ENCODE measurements around the gene LCE7A. TPM values are rescaled to one million over a fixed set of nuclear protein-coding genes. Genes with fewer than 3 reads are reported as not detected.

The LCE7A gene, protein sequence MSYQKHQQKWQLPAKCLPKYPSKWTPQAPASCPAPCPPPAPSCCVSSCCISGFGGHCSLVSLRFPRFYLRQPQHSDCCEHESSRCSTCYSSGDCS
- not detected for total RNA-seq

- H3K27me3 ChIP-seq (ENCODE audit: insufficient read depth, low read length) = no peaks in the 10 kb centered on the region
- H3K4me1 ChIP-seq (ENCODE audit: insufficient read depth, low read length) = no peaks in the 10 kb centered on the region
- H3K4me3 ChIP-seq (ENCODE audit: low read length) = no peak within 1 kb of the TSS
- H3K9me3 ChIP-seq (ENCODE audit: low read depth, low read length) = no peaks in the 10 kb centered on the region
Observed at GRCh38 chr1:152859696-152860095, at the start of gene LCE7A. TSS of gene LCE7A (plus strand) at chr1:152859996. CDS start at chr1:152860698, 702 bp downstream.

- H3K4me3 ChIP-seq (ENCODE audit: low read length) = no peak overlapping the region
- H3K4me1 ChIP-seq (ENCODE audit: insufficient read depth, low read length) = no peaks in the 10 kb centered on the region
- no peaks in the 10 kb centered on the region for H3K27me3 ChIP-seq (ENCODE audit: insufficient read depth, low read length)
Observed at GRCh38 chr1:152811050-152811449, 48.7 kb upstream of the LCE7A start.

GRCh38 chr1:152811671-152812070 lies 48.1 kb upstream of the LCE7A start, which contains the start of gene LCE1B:
TSS of gene LCE1B (plus strand) at chr1:152811971. CDS start at chr1:152812447, 476 bp downstream.
- H3K9me3 ChIP-seq (ENCODE audit: low read depth, low read length) = no peaks in the 10 kb centered on the region
- no peaks in the 10 kb centered on the region for H3K27me3 ChIP-seq (ENCODE audit: insufficient read depth, low read length)
- H3K4me3 ChIP-seq (ENCODE audit: low read length) = no peak within 1 kb of the TSS
- no peaks in the 10 kb centered on the region for H3K4me1 ChIP-seq (ENCODE audit: insufficient read depth, low read length)

More at GRCh38 chr1:152811050-152811449, 48.7 kb upstream of the LCE7A start:
- H3K9me3 ChIP-seq (ENCODE audit: low read depth, low read length) = no peaks in the 10 kb centered on the region

GRCh38 chr1:152817309-152817708 lies 42.5 kb upstream of the LCE7A start:
- no peaks in the 10 kb centered on the region for H3K27me3 ChIP-seq (ENCODE audit: insufficient read depth, low read length)
- no peaks in the 10 kb centered on the region for H3K9me3 ChIP-seq (ENCODE audit: low read depth, low read length)
- no peaks in the 10 kb centered on the region for H3K4me1 ChIP-seq (ENCODE audit: insufficient read depth, low read length)
- H3K4me3 ChIP-seq (ENCODE audit: low read length) = no peak overlapping the region

- no peaks in the 10 kb centered on the region for H3K9me3 ChIP-seq (ENCODE audit: low read depth, low read length)
- H3K27me3 ChIP-seq (ENCODE audit: insufficient read depth, low read length) = no peaks in the 10 kb centered on the region
- H3K4me1 ChIP-seq (ENCODE audit: insufficient read depth, low read length) = no peaks in the 10 kb centered on the region
- H3K4me3 ChIP-seq (ENCODE audit: low read length) = no peak overlapping the region
Observed at GRCh38 chr1:152823294-152823693, 36.5 kb upstream of the LCE7A start.

DNA sequence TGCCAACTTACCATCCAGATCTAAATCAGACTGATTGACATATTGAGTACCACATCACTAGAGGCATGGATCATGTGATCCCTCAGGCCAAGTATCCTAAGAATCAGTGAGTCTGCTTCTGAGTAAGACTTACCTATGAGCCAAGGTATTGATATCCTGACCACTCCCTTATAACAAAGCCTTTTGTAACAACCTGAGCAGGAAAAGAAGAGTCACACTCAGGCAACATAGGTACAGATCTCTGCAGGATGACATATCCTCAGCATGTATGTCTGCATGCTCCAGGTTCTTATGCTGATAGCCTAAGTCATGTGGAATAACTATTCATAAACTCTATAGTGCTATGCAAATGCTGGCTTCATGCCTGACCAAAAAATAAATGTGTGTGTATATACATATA lies 34.8 kb upstream of the LCE7A start:
- Histone ChIP-seq H3K4me3 (ENCODE audit: low read length) (no peak overlapping the region), H3K4me1 (ENCODE audit: insufficient read depth, low read length) (no peaks in the 10 kb centered on the region), H3K27me3 (ENCODE audit: insufficient read depth, low read length) (peaks cover 4% of the 10 kb centered on the region), H3K9me3 (ENCODE audit: low read depth, low read length) (no peaks in the 10 kb centered on the region)

DNA sequence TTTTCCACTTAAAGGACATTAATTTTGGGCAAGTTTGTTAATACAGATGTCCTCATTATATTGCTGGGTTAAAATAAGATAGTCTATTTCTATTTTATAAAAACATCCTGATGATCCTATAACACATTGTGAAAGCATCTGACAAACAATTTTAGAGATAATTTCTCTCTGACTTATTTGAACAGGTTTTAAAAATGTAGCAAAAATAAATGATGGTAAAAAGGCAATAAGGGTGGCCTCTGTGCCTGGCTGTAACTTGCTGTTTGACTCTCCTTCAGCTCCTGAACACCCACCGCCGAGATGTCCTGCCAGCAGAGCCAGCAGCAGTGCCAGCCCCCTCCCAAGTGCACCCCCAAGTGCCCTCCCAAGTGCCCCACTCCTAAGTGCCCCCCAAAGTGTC lies 32.6 kb upstream of the LCE7A start, which contains the start of gene LCE1A:
TSS of gene LCE1A (plus strand) at position 301 of the 400 bp plus-strand sequence. CDS start at position 301, 0 bp downstream.
- Histone ChIP-seq H3K4me3 (ENCODE audit: low read length) (no peak within 1 kb of the TSS), H3K9me3 (ENCODE audit: low read depth, low read length) (no peaks in the 10 kb centered on the region), H3K27me3 (ENCODE audit: insufficient read depth, low read length) (peaks cover 4% of the 10 kb centered on the region), H3K4me1 (ENCODE audit: insufficient read depth, low read length) (no peaks in the 10 kb centered on the region)

DNA sequence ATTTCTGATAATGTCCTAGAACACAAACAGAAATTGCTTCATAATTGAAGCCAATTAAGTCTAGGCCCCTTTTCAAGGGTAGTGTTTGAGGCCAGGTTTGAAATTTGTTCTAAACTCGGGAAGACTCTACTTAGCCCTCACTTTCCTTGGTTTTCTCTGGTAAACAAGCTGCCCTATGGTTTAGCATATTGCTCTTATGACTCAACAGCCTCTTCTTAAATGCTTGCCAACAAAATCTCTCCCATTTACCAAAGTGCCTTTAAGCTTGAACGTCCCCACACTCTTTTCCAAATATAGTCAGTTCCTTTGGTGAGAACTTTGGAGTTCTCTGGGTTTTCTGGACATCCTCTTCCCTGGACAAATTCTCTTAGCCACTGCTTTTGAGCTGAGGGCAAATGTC lies 22.9 kb upstream of the LCE7A start:
- Histone ChIP-seq H3K4me1 (ENCODE audit: insufficient read depth, low read length) (no peaks in the 10 kb centered on the region), H3K4me3 (ENCODE audit: low read length) (no peak overlapping the region), H3K9me3 (ENCODE audit: low read depth, low read length) (no peaks in the 10 kb centered on the region), H3K27me3 (ENCODE audit: insufficient read depth, low read length) (no peaks in the 10 kb centered on the region)

GRCh38 chr1:152842556-152842955 lies 17.2 kb upstream of the LCE7A start, which contains the start of gene LCE6A:
TSS of gene LCE6A (plus strand) at chr1:152842856. CDS start at chr1:152843521, 665 bp downstream.
- Histone ChIP-seq H3K4me3 (ENCODE audit: low read length) (no peak within 1 kb of the TSS), H3K4me1 (ENCODE audit: insufficient read depth, low read length) (no peaks in the 10 kb centered on the region), H3K9me3 (ENCODE audit: low read depth, low read length) (no peaks in the 10 kb centered on the region), H3K27me3 (ENCODE audit: insufficient read depth, low read length) (peaks cover 3% of the 10 kb centered on the region)

GRCh38 chr1:152855661-152856060 lies 4.1 kb upstream of the LCE7A start:
- no peak overlapping the region for H3K4me3 ChIP-seq (ENCODE audit: low read length)
- no peaks in the 10 kb centered on the region for H3K27me3 ChIP-seq (ENCODE audit: insufficient read depth, low read length)
- H3K9me3 ChIP-seq (ENCODE audit: low read depth, low read length) = no peaks in the 10 kb centered on the region
- no peaks in the 10 kb centered on the region for H3K4me1 ChIP-seq (ENCODE audit: insufficient read depth, low read length)

DNA sequence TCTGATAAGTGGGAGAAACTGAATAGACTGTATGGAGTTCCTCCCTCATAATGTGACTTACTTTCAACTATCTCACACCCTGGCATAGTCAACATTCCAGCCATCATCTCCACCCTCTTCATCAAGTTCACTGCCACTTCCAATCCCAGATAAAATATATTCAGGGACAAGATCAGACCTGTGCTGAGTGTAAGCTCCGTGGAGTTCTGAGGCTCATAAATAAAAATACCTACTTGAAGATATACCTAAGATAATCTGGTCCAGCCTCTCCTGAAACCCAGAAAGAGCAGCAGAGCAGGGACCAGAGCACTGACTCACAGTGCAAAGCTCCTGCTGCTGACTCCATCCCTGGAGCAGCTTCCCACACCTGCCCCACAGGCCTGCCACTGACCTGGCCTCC lies 1.7 kb upstream of the LCE7A start:
- Histone ChIP-seq H3K4me3 (ENCODE audit: low read length) (no peak overlapping the region), H3K27me3 (ENCODE audit: insufficient read depth, low read length) (no peaks in the 10 kb centered on the region), H3K9me3 (ENCODE audit: low read depth, low read length) (no peaks in the 10 kb centered on the region), H3K4me1 (ENCODE audit: insufficient read depth, low read length) (no peaks in the 10 kb centered on the region)

GRCh38 chr1:152860129-152860528 lies 333 bp downstream of the LCE7A start:
- no peaks in the 10 kb centered on the region for H3K9me3 ChIP-seq (ENCODE audit: low read depth, low read length)
- H3K27me3 ChIP-seq (ENCODE audit: insufficient read depth, low read length) = no peaks in the 10 kb centered on the region
- no peaks in the 10 kb centered on the region for H3K4me1 ChIP-seq (ENCODE audit: insufficient read depth, low read length)
- no peak overlapping the region for H3K4me3 ChIP-seq (ENCODE audit: low read length)

DNA sequence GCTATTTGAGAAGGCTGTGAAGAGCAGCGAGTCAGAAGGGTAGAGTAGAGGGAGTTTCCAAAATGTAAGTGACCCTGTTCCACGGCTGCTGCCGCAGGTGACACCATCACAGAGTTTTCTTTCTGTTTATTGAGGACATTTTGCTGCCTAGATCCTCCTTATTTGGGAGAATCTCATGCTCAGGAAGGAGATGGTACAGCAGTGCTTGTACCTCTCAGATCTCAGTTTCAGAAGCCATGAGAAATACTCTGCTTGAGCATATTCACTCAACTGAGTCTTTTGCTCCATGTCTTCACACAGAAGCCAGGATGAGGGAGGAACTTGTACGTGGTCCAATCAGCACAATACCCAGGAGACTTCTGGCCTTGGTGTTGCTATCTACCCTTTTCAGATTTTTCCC lies 1.6 kb downstream of the LCE7A start:
- H3K4me1 ChIP-seq (ENCODE audit: insufficient read depth, low read length) = no peaks in the 10 kb centered on the region
- no peaks in the 10 kb centered on the region for H3K27me3 ChIP-seq (ENCODE audit: insufficient read depth, low read length)
- no peaks in the 10 kb centered on the region for H3K9me3 ChIP-seq (ENCODE audit: low read depth, low read length)
- H3K4me3 ChIP-seq (ENCODE audit: low read length) = no peak overlapping the region

GRCh38 chr1:152864443-152864842 lies 4.6 kb downstream of the LCE7A start:
- no peaks in the 10 kb centered on the region for H3K9me3 ChIP-seq (ENCODE audit: low read depth, low read length)
- no peak overlapping the region for H3K4me3 ChIP-seq (ENCODE audit: low read length)
- peaks cover 2% of the 10 kb centered on the region for H3K27me3 ChIP-seq (ENCODE audit: insufficient read depth, low read length)
- no peaks in the 10 kb centered on the region for H3K4me1 ChIP-seq (ENCODE audit: insufficient read depth, low read length)

GRCh38 chr1:152866321-152866720 lies 6.5 kb downstream of the LCE7A start:
- no peaks in the 10 kb centered on the region for H3K9me3 ChIP-seq (ENCODE audit: low read depth, low read length)
- peaks cover 2% of the 10 kb centered on the region for H3K27me3 ChIP-seq (ENCODE audit: insufficient read depth, low read length)
- no peaks in the 10 kb centered on the region for H3K4me1 ChIP-seq (ENCODE audit: insufficient read depth, low read length)
- H3K4me3 ChIP-seq (ENCODE audit: low read length) = no peak overlapping the region

DNA sequence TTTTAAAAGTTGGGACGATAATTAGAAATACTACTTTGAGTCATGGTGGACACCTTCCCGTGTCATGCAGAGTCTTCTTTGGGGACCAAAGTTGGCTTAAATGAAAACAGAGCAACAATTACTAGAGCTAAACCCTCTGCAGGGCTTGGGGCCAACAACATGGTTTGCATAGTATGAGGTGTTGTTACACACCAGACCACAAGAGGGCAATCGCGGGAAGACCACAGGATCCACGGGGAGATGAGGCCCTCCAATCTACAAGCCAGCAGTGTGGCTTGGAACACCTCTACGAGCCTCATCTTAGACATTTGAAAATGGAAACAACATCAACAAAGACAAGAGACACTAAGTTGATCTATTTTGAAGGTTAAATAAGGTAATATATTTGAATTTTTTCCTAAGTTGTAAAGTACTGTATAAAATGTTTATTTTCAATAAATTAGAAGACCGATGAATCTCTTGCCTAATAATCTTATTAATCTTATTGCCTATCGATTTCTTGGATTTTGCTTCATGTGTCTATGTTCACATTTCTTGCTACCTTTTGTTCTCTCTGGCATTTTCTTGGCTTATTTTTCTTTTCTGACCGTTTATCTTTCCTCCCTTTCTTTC lies 10.1 kb downstream of the LCE7A start:
- Histone ChIP-seq H3K9me3 (ENCODE audit: low read depth, low read length) (no peaks in the 10 kb centered on the region), H3K4me1 (ENCODE audit: insufficient read depth, low read length) (no peaks in the 10 kb centered on the region), H3K27me3 (ENCODE audit: insufficient read depth, low read length) (peaks cover 5% of the 10 kb centered on the region), H3K4me3 (ENCODE audit: low read length) (no peak overlapping the region)

Measured in mononuclear cell (primary cell).